Stimulated activated CD4-positive, alpha-beta T cell treated with anti-CD3 and anti-CD28 coated beads, Interleukin-4, amount 100 ng/mL, for 1 hour (primary cell): ENCODE data around the gene CETP.
"Not testable (repeated sequence)": the region's sequence is repeated elsewhere in the genome, so short reads cannot be mapped to it uniquely, and the experiment has no call there.

Experiments
- DNase-seq: peaks from one replicate; pipeline ENCODE4 v3.0.0-alpha.2; 2020

Gene CETP

GRCh38 chr16:56961851-56962281, at the start of gene CETP:
Gene CETP (plus strand): TSS chr16:56961950. CDS start chr16:56961980, 30 bp downstream.
- DNase-seq = no peak

- DNase-seq = no peak
Measured at GRCh38 chr16:56912746-56913708, 48.7 kb upstream of the CETP start.

GRCh38 chr16:56914896-56915295, 46.9 kb upstream of the CETP start:
- DNase-seq = no peak

- DNase-seq = no peak
Measured at GRCh38 chr16:56915336-56916119, 46.2 kb upstream of the CETP start.

- peak; percentile 16 for DNase-seq
Measured at GRCh38 chr16:56916571-56917403, 45.0 kb upstream of the CETP start.

GRCh38 chr16:56918467-56919012, 43.2 kb upstream of the CETP start:
- no peak for DNase-seq

- DNase-seq = no peak
Measured at GRCh38 chr16:56919099-56919800, 42.5 kb upstream of the CETP start.

- DNase-seq = no peak
Measured at GRCh38 chr16:56921571-56921970, 40.2 kb upstream of the CETP start.

GRCh38 chr16:56923481-56924091, 38.2 kb upstream of the CETP start:
- no peak for DNase-seq

- DNase-seq = no peak
Measured at GRCh38 chr16:56927471-56927870, 34.3 kb upstream of the CETP start.

- no peak for DNase-seq
Measured at GRCh38 chr16:56929639-56930038, 32.1 kb upstream of the CETP start.

GRCh38 chr16:56930486-56931270, 31.1 kb upstream of the CETP start:
- DNase-seq = no peak

GRCh38 chr16:56931271-56931891, 30.4 kb upstream of the CETP start:
- no peak for DNase-seq

GRCh38 chr16:56931892-56932720, 29.6 kb upstream of the CETP start, which contains the start of gene HERPUD1:
Gene HERPUD1 (plus strand): TSS chr16:56932142. CDS start chr16:56932245, 103 bp downstream.
- DNase-seq = peak; percentile 99

GRCh38 chr16:56932721-56933619, 28.8 kb upstream of the CETP start:
- DNase-seq = peak; percentile 41

- DNase-seq = no peak
Measured at GRCh38 chr16:56933828-56934598, 27.7 kb upstream of the CETP start.

GRCh38 chr16:56934599-56935145, 27.1 kb upstream of the CETP start:
- DNase-seq = not testable (repeated sequence)
